ENCODE data around the gene TCTN1. TPM values are rescaled to one million over a fixed set of nuclear protein-coding genes. Genes with fewer than 3 reads are reported as not detected.

TCTN1 gene
- total RNA-seq, 1 donor from 2014 or later = 15.3 TPM

GRCh38 chr12:110658242-110658641 is 44.3 kb downstream of the TCTN1 start:
- TF ChIP-seq CTCF (conservative IDR thresholded peaks at IDR 0.05; ENCODE audit: low read depth, low read length) = no peak

GRCh38 chr12:110658878-110659277 is 44.9 kb downstream of the TCTN1 start:
- DNase-seq (ENCODE audit: low read depth) = no peak
- TF ChIP-seq CTCF (conservative IDR thresholded peaks at IDR 0.05; ENCODE audit: low read depth, low read length) = no peak
- no peak overlapping the region for H3K4me3 ChIP-seq (ENCODE audit: low read depth, low read length)

More at GRCh38 chr12:110658242-110658641, 44.3 kb downstream of the TCTN1 start:
- no peak overlapping the region for H3K4me3 ChIP-seq (ENCODE audit: low read depth, low read length)
- DNase-seq (ENCODE audit: low read depth) = no peak

- DNase-seq (ENCODE audit: low read depth) = no peak
- no peak for TF ChIP-seq CTCF (conservative IDR thresholded peaks at IDR 0.05; ENCODE audit: low read depth, low read length)
- no peak overlapping the region for H3K4me3 ChIP-seq (ENCODE audit: low read depth, low read length)
Measured at GRCh38 chr12:110661337-110661972, 47.5 kb downstream of the TCTN1 start.

GRCh38 chr12:110666892-110667291 is 53.0 kb downstream of the TCTN1 start:
- no peak for TF ChIP-seq CTCF (conservative IDR thresholded peaks at IDR 0.05; ENCODE audit: low read depth, low read length)
- DNase-seq (ENCODE audit: low read depth) = no peak
- no peak overlapping the region for H3K4me3 ChIP-seq (ENCODE audit: low read depth, low read length)

- H3K4me3 ChIP-seq (ENCODE audit: low read depth, low read length) = no peak overlapping the region
- no peak for TF ChIP-seq CTCF (conservative IDR thresholded peaks at IDR 0.05; ENCODE audit: low read depth, low read length)
- DNase-seq (ENCODE audit: low read depth) = no peak
Measured at GRCh38 chr12:110667671-110668070, 53.7 kb downstream of the TCTN1 start.

GRCh38 chr12:110668480-110669192 is 54.7 kb downstream of the TCTN1 start:
- no peak overlapping the region for H3K4me3 ChIP-seq (ENCODE audit: low read depth, low read length)
- no peak for TF ChIP-seq CTCF (conservative IDR thresholded peaks at IDR 0.05; ENCODE audit: low read depth, low read length)
- no peak for DNase-seq (ENCODE audit: low read depth)

GRCh38 chr12:110669193-110669502 is 55.2 kb downstream of the TCTN1 start:
- no peak overlapping the region for H3K4me3 ChIP-seq (ENCODE audit: low read depth, low read length)
- TF ChIP-seq CTCF (conservative IDR thresholded peaks at IDR 0.05; ENCODE audit: low read depth, low read length) = no peak
- no peak for DNase-seq (ENCODE audit: low read depth)
